ENCODE results near the gene SH3BP1.
A peak's percentile ranks its signal among the peaks of the same experiment; 100 is the strongest.
"Not testable (repeated sequence)": the region's sequence is repeated elsewhere in the genome, so short reads cannot be mapped to it uniquely, and the experiment has no call there.

The SH3BP1 gene

GRCh38 chr22:37639070-37639760, at the start of gene SH3BP1:
TSS of gene SH3BP1 (plus strand) at chr22:37639669. CDS start at chr22:37639788, 119 bp downstream.
- TF ChIP-seq CTCF (IDR thresholded peaks at IDR 0.05; ENCODE audit: low read depth, low read length, missing control alignments), result no peak
- Histone ChIP-seq H3K27me3 (replicated peaks) (no peaks in the 10 kb centered on the region), H3K4me3 (ENCODE audit: low read depth, low read length) (peak within 1 kb of the TSS; percentile 70), H3K27ac (no peak within 1 kb of the TSS), H3K36me3 (replicated peaks) (peaks cover 14% of the 10 kb centered on the region)
- no peak for DNase-seq
- in situ Hi-C loops (cut with HindIII; ENCODE audit: low pct_ligation_motif_present, low sequenced_read_pairs), result no loop called here

GRCh38 chr22:37591081-37591480, 48.4 kb upstream of the SH3BP1 start:
- H3K27me3 ChIP-seq (replicated peaks); H3K4me3 ChIP-seq (ENCODE audit: low read depth, low read length); H3K27ac ChIP-seq; DNase-seq; H3K36me3 ChIP-seq (replicated peaks); in situ Hi-C loops (cut with HindIII; ENCODE audit: low pct_ligation_motif_present, low sequenced_read_pairs): not testable (repeated sequence)

GRCh38 chr22:37591823-37592404, 47.6 kb upstream of the SH3BP1 start:
- H3K27me3 ChIP-seq (replicated peaks), result no peaks in the 10 kb centered on the region
- H3K36me3 ChIP-seq (replicated peaks), result no peaks in the 10 kb centered on the region
- H3K27ac ChIP-seq, result no peak overlapping the region
- DNase-seq, result no peak
- no peak overlapping the region for H3K4me3 ChIP-seq (ENCODE audit: low read depth, low read length)
- TF ChIP-seq CTCF (IDR thresholded peaks at IDR 0.05; ENCODE audit: low read depth, low read length, missing control alignments), result no peak
- in situ Hi-C loops (cut with HindIII; ENCODE audit: low pct_ligation_motif_present, low sequenced_read_pairs), result no loop called here

- Histone ChIP-seq H3K27me3 (replicated peaks) (no peaks in the 10 kb centered on the region), H3K36me3 (replicated peaks) (no peaks in the 10 kb centered on the region), H3K4me3 (ENCODE audit: low read depth, low read length) (no peak overlapping the region), H3K27ac (no peak overlapping the region)
- no peak for DNase-seq
- in situ Hi-C loops (cut with HindIII; ENCODE audit: low pct_ligation_motif_present, low sequenced_read_pairs), result no loop called here
- no peak for TF ChIP-seq CTCF (IDR thresholded peaks at IDR 0.05; ENCODE audit: low read depth, low read length, missing control alignments)
Observed at GRCh38 chr22:37594237-37594636, 45.2 kb upstream of the SH3BP1 start.

GRCh38 chr22:37599153-37599552, 40.3 kb upstream of the SH3BP1 start:
- no peaks in the 10 kb centered on the region for H3K36me3 ChIP-seq (replicated peaks)
- TF ChIP-seq CTCF (IDR thresholded peaks at IDR 0.05; ENCODE audit: low read depth, low read length, missing control alignments), result no peak
- DNase-seq, result no peak
- in situ Hi-C loops (cut with HindIII; ENCODE audit: low pct_ligation_motif_present, low sequenced_read_pairs), result no loop called here
- no peak overlapping the region for H3K27ac ChIP-seq
- H3K27me3 ChIP-seq (replicated peaks), result no peaks in the 10 kb centered on the region
- H3K4me3 ChIP-seq (ENCODE audit: low read depth, low read length), result no peak overlapping the region

- H3K4me3 ChIP-seq (ENCODE audit: low read depth, low read length), result no peak overlapping the region
- no peak for TF ChIP-seq CTCF (IDR thresholded peaks at IDR 0.05; ENCODE audit: low read depth, low read length, missing control alignments)
- in situ Hi-C loops (cut with HindIII; ENCODE audit: low pct_ligation_motif_present, low sequenced_read_pairs), result no loop called here
- no peak overlapping the region for H3K27ac ChIP-seq
- no peaks in the 10 kb centered on the region for H3K36me3 ChIP-seq (replicated peaks)
- H3K27me3 ChIP-seq (replicated peaks), result no peaks in the 10 kb centered on the region
- no peak for DNase-seq
Observed at GRCh38 chr22:37601203-37601539, 38.3 kb upstream of the SH3BP1 start.
